Loucy (cell line): ENCODE measurements around the gene SEMA4C.

Experiments
- H2AFZ ChIP-seq: fragments of 200-600 bp; sonication (generic); 2 replicates; pipeline ENCODE4 v1.6.0; 2016; ENCODE audit warnings: antibody characterized with exemption, mild to moderate bottlenecking, low read length, moderate library complexity
- H3F3A ChIP-seq: fragments of 200-600 bp; 2 replicates; pipeline ENCODE4 v1.6.0; 2016; ENCODE audit warnings: antibody characterized with exemption, low read depth, mild to moderate bottlenecking
- H3K27me3 ChIP-seq: fragments of 200-600 bp; sonication (generic); 2 replicates; pipeline ENCODE4 v1.6.1; 2014; ENCODE audit warnings: low read length, mild to moderate bottlenecking; ENCODE audit not compliant: insufficient read depth, poor library complexity, severe bottlenecking
- H3K36me3 ChIP-seq: fragments of 200-600 bp; sonication (generic); 2 replicates; pipeline ENCODE4 v1.6.1; 2016; ENCODE audit warnings: low read length; ENCODE audit not compliant: insufficient read depth
- H3K4me1 ChIP-seq: fragments of 200-600 bp; sonication (generic); 2 replicates; pipeline ENCODE4 v1.5.1; 2014; ENCODE audit warnings: low read length, mild to moderate bottlenecking; ENCODE audit not compliant: insufficient read depth, poor library complexity, severe bottlenecking
- H3K4me2 ChIP-seq: fragments of 200-600 bp; sonication (generic); 2 replicates; pipeline ENCODE4 v1.6.0; 2014; ENCODE audit warnings: antibody characterized with exemption, low read length, low read depth, mild to moderate bottlenecking; ENCODE audit not compliant: poor library complexity, severe bottlenecking
- H3K4me3 ChIP-seq: fragments of 200-600 bp; sonication (generic); 2 replicates; pipeline ENCODE4 v1.5.1; 2014; ENCODE audit warnings: low read length, mild to moderate bottlenecking, mixed read lengths; ENCODE audit not compliant: poor library complexity, severe bottlenecking
- H3K79me2 ChIP-seq: fragments of 200-600 bp; sonication (generic); 2 replicates; pipeline ENCODE4 v1.6.1; 2014; ENCODE audit warnings: low read length; ENCODE audit not compliant: insufficient read depth
- H3K9ac ChIP-seq: fragments of 200-600 bp; sonication (generic); 2 replicates; pipeline ENCODE4 v1.6.0; 2014; ENCODE audit warnings: mild to moderate bottlenecking, low read depth, low read length, moderate library complexity; ENCODE audit not compliant: poor library complexity, severe bottlenecking
- H3K9me2 ChIP-seq: fragments of 200-600 bp; sonication (generic); replicated peaks from 2 replicates; pipeline ENCODE4 v1.6.1; 2016; ENCODE audit warnings: low read depth, low read length, mixed read lengths
- H3K9me3 ChIP-seq: fragments of 200-600 bp; sonication (generic); 2 replicates; pipeline ENCODE4 v1.6.1; 2014; ENCODE audit warnings: mild to moderate bottlenecking, antibody characterized with exemption, low read length, low read depth; ENCODE audit not compliant: insufficient read depth
- H4K20me1 ChIP-seq: fragments of 200-600 bp; sonication (generic); 2 replicates; pipeline ENCODE4 v1.6.0; 2014; ENCODE audit warnings: antibody characterized with exemption, low read length, mild to moderate bottlenecking; ENCODE audit not compliant: insufficient read depth, poor library complexity, severe bottlenecking
- CTCF ChIP-seq: fragments of 200-600 bp; sonication (generic); conservative IDR thresholded peaks from 2 replicates; pipeline ENCODE4 v1.5.1; 2014; ENCODE audit warnings: mild to moderate bottlenecking, antibody characterized with exemption, low read length
- EZH2phosphoT487 ChIP-seq: fragments of 200-600 bp; IDR thresholded peaks from 2 replicates; pipeline ENCODE4 v1.6.1; 2018; ENCODE audit warnings: antibody characterized with exemption, mild to moderate bottlenecking, moderate library complexity, borderline replicate concordance

Gene SEMA4C

GRCh38 chr2:96837575-96837974 is 32.3 kb downstream of the SEMA4C start:
- H3K4me2 ChIP-seq: no peak overlapping the region

GRCh38 chr2:96835830-96836229 is 34.0 kb downstream of the SEMA4C start:
- TF ChIP-seq CTCF (no peak), EZH2phosphoT487 (no peak)
- Histone ChIP-seq H3K36me3 (peaks cover 37% of the 10 kb centered on the region; the same call in 1 of the 2 replicates), H3K4me2 (no peak overlapping the region)

More at GRCh38 chr2:96837575-96837974, 32.3 kb downstream of the SEMA4C start:
- H3K9me2 ChIP-seq: no peaks in the 10 kb centered on the region
- H3K9ac ChIP-seq: no peak overlapping the region
- no peaks in the 10 kb centered on the region for H3K79me2 ChIP-seq
- no peak overlapping the region for H3K4me3 ChIP-seq
- H3K36me3 ChIP-seq: peaks cover 19% of the 10 kb centered on the region; the same call in 1 of the 2 replicates
- H3K4me1 ChIP-seq: no peaks in the 10 kb centered on the region
- no peak overlapping the region for H2AFZ ChIP-seq
- H3K9me3 ChIP-seq: no peaks in the 10 kb centered on the region
- no peaks in the 10 kb centered on the region for H3K27me3 ChIP-seq
- H3F3A ChIP-seq: no peaks in the 10 kb centered on the region
- H4K20me1 ChIP-seq: no peaks in the 10 kb centered on the region
- TF ChIP-seq CTCF (no peak), EZH2phosphoT487 (no peak)

DNA sequence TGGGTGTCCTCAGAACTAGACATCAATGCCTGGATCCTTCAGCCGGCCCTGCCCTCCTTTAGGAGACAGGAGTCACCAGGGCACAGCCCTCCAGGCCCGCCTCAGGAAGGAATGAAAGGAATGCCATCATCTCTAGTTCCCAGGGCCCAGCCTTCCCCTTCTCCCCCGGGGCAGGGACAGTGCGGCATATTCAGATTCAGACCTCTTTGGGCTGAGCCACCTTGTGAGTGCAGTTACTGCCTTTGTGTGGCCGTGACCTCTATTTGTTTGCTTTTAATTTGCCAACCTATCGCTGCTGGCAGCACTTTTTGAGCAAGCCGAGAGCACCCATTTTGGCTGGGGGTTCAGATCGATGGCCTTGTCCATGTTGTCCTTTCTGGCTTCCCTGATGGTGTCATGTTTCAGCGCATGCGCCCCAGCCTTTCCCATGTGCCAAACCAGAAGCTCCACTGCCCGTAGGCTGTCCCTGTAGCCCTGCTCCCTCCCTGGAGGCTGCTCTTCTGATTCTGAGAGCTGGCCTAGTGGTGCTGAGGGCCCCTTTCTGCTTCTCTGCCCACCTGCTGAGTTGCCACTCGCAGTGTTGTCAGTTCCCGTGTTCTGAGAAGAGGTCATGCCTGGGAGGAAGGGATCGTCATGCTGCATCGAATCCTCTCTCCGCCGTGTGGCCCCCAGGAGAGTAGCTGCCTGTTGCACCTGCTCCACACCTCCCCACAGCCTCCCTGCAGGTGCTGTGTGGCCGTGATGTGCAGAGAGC is 36.9 kb downstream of the SEMA4C start:
- Histone ChIP-seq H3K36me3 (peaks cover 64% of the 10 kb centered on the region; the same call in 1 of the 2 replicates), H4K20me1 (no peaks in the 10 kb centered on the region), H3K4me2 (no peak overlapping the region), H3K4me1 (no peaks in the 10 kb centered on the region), H3F3A (no peaks in the 10 kb centered on the region), H3K79me2 (no peaks in the 10 kb centered on the region), H3K9me3 (no peaks in the 10 kb centered on the region), H3K27me3 (no peaks in the 10 kb centered on the region), H3K9me2 (no peaks in the 10 kb centered on the region), H2AFZ (no peak overlapping the region), H3K9ac (no peak overlapping the region), H3K4me3 (no peak overlapping the region)
- TF ChIP-seq EZH2phosphoT487 (no peak), CTCF (no peak)

More at GRCh38 chr2:96835830-96836229, 34.0 kb downstream of the SEMA4C start:
- H3K4me1 ChIP-seq: no peaks in the 10 kb centered on the region
- H3K79me2 ChIP-seq: no peaks in the 10 kb centered on the region
- H3K9me3 ChIP-seq: no peaks in the 10 kb centered on the region
- no peaks in the 10 kb centered on the region for H3K27me3 ChIP-seq
- H3K4me3 ChIP-seq: no peak overlapping the region
- H3K9me2 ChIP-seq: no peaks in the 10 kb centered on the region
- no peak overlapping the region for H3K9ac ChIP-seq
- no peaks in the 10 kb centered on the region for H4K20me1 ChIP-seq
- H2AFZ ChIP-seq: no peak overlapping the region
- no peaks in the 10 kb centered on the region for H3F3A ChIP-seq
